C4-2B (cell line): ENCODE measurements around the gene SCYL1.

ENCODE experiments used
- H3K27ac ChIP-seq: fragments of 450-650 bp; 2 replicates; pipeline ENCODE4 v1.5.1; 2017
- CTCF ChIP-seq: fragments of 450-650 bp; conservative IDR thresholded peaks from 2 replicates; pipeline ENCODE4 v1.5.1; 2017; ENCODE audit warnings: mild to moderate bottlenecking
- ZFX ChIP-seq: fragments of 450-650 bp; IDR thresholded peaks from 2 replicates; pipeline ENCODE4 v1.6.1; 2017

SCYL1 gene

GRCh38 chr11:65546217-65546958, 21.5 kb downstream of the SCYL1 start:
- TF ChIP-seq CTCF = no peak
- no peak for TF ChIP-seq ZFX
- H3K27ac ChIP-seq = peak overlapping the region; percentile 33; the same call in 1 of the 2 replicates

DNA sequence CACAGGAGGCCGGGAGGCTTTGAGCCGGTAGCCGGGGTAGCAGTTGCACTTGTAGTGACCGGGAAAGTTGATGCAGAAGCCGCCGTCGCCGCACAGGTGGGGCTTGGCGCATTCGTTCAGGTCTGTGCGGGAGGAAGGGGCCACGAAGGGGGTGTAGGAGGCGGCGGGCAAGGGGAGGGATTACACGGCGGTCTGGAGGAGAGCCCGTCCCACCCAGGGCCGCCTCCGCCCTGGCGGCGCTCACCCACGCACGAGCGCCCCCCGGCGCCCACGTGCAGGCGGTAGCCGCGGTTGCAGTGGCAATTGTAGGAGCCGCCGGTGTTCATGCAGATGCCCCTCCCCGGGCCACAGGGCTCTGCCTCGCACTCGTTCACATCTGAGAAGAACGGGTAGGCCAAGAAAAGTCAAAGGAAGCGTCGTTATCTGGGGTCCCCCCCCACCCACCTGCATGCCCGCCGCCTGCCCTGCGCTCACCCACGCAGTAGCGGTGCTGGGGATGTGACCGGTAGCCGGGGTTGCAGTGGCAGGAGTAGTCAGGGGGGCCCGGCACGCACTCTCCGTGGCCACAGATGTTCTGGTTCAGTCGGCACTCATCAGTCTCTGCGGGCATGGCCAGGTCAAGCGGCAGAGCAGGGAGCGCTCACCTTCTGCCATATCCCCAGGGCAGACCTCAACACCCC, 22.7 kb downstream of the SCYL1 start:
- no peak overlapping the region for H3K27ac ChIP-seq
- no peak for TF ChIP-seq ZFX
- TF ChIP-seq CTCF = no peak

DNA sequence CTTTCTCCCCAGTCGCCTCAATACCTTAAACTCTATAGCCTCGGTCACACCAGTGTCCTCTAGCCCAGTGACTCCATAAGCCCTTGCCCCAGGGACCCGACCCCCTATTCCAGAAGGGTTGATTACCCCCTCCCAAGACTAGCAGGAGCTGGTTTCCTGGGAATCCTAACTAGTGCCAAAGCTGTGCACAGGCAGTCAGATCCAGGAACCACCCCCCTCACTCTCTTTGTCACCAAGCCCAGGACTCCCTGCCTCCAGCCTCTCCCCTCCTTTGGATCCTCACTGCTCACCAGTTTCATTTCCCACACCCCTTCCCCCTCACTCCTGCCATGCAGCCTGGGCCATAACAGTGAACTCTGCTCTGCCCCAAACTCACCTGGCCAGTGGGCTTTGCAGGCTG, 23.5 kb downstream of the SCYL1 start:
- no peak for TF ChIP-seq ZFX
- no peak for TF ChIP-seq CTCF

GRCh38 chr11:65549096-65549495, 24.2 kb downstream of the SCYL1 start:
- no peak overlapping the region for H3K27ac ChIP-seq
- no peak for TF ChIP-seq CTCF
- no peak for TF ChIP-seq ZFX

More for the DNA sequence above, 23.5 kb downstream of the SCYL1 start:
- H3K27ac ChIP-seq = no peak overlapping the region

DNA sequence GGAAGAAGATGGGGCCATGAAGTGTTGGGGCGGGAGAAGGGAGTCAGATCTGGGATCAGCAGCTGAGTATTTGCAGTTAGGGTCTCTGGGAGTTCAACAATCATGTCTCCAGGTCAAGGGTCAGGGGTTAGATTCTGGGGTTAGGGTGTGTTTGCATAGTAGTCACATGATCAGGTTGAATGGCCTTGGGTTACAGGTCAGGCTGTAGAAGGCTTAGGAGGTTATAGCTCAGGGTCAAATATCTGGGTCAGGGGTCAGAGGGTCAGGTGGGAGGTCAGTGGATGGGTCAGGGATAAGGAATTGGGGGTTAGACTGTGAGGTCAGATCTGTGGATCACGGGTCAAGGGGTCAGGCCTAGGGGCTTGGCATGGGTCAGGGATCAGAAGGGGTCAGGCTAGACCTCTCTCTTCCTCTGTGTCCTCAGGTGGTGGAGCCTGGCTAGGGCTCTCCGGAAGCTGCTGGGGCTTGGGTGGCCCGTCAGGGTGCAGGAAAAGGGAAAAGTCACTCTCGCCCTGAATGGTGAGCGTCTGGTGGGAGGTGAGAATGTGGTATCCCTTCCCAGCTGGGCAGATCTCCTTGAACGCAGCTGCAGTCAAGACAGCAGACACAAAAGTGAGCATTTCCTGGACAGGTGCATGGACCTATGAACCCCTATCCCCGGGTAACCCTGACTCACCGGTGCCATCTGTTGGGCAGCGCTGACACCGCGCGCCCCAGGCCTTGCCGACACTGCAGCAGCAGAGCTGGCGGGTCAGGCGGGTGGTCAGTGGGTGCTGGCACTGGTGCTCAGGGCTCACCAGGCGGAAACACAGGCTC, 26.9 kb downstream of the SCYL1 start:
- no peak overlapping the region for H3K27ac ChIP-seq
- TF ChIP-seq ZFX (no peak), CTCF (peak; percentile 83)

- TF ChIP-seq ZFX (no peak), CTCF (no peak; the same call in 1 of the 2 replicates)
- H3K27ac ChIP-seq = no peak overlapping the region
Measured at GRCh38 chr11:65552388-65552951, 27.6 kb downstream of the SCYL1 start.
